Stimulated activated naive CD8-positive, alpha-beta T cell treated with anti-CD3 and anti-CD28 coated beads, Interleukin-15, amount 100 ng/mL, for 72 hours (primary cell): ENCODE data around the gene KRT27.

ENCODE experiments used
- ATAC-seq: fragments of 150-1000 bp; cut with Tn5 transposase; 2 replicates; pipeline ENCODE4 v1.10.0; 2021; ENCODE audit warnings: mild to moderate bottlenecking, moderate library complexity
- DNase-seq, 2 donors: peaks; one replicate each; pipeline ENCODE4 v3.0.0; 2021 to 2022
- H3K27ac Mint-ChIP-seq, 2 donors: one replicate each; pipeline ENCODE4 v1.8.0; 2022; ENCODE audit warnings: mild to moderate bottlenecking in 2 of 2, mixed read lengths in 2 of 2, moderate library complexity in 2 of 2
- H3K27me3 Mint-ChIP-seq: one replicate; pipeline ENCODE4 v1.8.0; 2022; ENCODE audit warnings: mixed read lengths
- H3K4me1 Mint-ChIP-seq: one replicate; pipeline ENCODE4 v1.8.0; 2022; ENCODE audit warnings: mild to moderate bottlenecking, mixed read lengths
- H3K4me3 Mint-ChIP-seq, 2 donors: one replicate each; pipeline ENCODE4 v1.8.0; 2022; ENCODE audit warnings: mild to moderate bottlenecking in 2 of 2, mixed read lengths in 2 of 2, moderate library complexity in 1 of 2
- H3K9me3 Mint-ChIP-seq, 2 donors: one replicate each; pipeline ENCODE4 v1.8.0; 2022; ENCODE audit warnings: mixed read lengths in 2 of 2

Gene KRT27, protein sequence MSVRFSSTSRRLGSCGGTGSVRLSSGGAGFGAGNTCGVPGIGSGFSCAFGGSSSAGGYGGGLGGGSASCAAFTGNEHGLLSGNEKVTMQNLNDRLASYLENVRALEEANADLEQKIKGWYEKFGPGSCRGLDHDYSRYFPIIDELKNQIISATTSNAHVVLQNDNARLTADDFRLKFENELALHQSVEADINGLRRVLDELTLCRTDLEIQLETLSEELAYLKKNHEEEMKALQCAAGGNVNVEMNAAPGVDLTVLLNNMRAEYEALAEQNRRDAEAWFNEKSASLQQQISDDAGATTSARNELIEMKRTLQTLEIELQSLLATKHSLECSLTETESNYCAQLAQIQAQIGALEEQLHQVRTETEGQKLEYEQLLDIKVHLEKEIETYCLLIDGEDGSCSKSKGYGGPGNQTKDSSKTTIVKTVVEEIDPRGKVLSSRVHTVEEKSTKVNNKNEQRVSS

DNA sequence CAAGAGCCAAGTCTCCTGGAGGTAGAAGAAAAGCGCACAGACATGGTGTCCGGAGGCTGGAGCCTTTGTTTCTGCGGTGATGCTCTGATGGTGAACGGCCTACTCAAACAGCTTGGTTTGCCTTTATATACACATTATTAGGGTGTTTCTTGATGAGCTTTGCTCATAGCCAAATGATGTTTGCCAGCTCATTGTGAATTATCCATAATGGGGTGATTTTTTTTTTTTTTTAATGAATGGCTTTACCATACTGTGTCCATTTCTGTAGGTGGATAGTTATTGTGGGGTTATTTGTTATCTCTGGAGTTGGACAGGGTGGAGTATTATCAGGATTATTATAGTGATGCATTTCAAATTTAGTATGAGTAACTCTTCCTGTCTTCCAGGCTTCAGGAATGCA lies at the start of gene KRT27:
Gene KRT27 (minus strand): TSS at position 101 of the 400 bp plus-strand sequence. CDS start 57 bp downstream, at position 44.
- H3K9me3 Mint-ChIP-seq: no peaks in the 10 kb centered on the region
- DNase-seq: no peak
- no peak within 1 kb of the TSS for H3K4me3 Mint-ChIP-seq
- no peak for ATAC-seq
- peaks cover 6% of the 10 kb centered on the region for H3K4me1 Mint-ChIP-seq
- H3K27me3 Mint-ChIP-seq: peaks cover 31% of the 10 kb centered on the region
- no peak within 1 kb of the TSS for H3K27ac Mint-ChIP-seq

GRCh38 chr17:40830085-40830776 lies 47.9 kb upstream of the KRT27 start:
- no peaks in the 10 kb centered on the region for H3K9me3 Mint-ChIP-seq
- peaks cover 18% of the 10 kb centered on the region for H3K4me1 Mint-ChIP-seq
- no peak for ATAC-seq
- no peak for DNase-seq
- no peak overlapping the region for H3K27ac Mint-ChIP-seq
- no peak overlapping the region for H3K4me3 Mint-ChIP-seq
- no peaks in the 10 kb centered on the region for H3K27me3 Mint-ChIP-seq

DNA sequence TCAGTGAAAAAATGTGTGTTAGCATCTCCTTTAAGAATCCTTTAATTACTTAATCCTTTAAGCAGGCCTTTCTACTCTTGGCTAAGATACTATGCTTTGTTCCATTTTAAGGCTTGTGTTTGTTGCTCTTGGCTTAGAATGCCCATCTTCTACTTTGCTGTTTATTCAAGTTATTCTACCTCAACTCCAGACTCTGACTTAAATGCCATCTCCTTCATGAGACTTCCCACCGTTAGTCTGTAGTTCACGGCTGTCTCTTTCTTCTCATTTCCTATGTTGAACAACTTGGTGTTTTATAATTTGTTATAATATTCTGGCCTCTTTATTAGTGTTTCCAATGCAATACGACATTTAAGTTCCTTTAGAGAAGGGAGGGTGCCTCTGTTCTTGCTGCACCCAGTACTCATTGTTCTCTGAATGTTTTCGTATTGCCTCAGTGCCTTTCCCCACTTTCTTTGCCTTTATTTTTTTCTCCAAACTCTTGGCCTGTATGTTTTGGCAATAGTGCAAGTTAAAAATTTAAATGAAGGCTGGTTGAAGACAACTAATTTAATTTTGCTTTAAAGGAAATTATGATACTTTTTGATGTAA lies 46.2 kb upstream of the KRT27 start:
- no peaks in the 10 kb centered on the region for H3K27me3 Mint-ChIP-seq
- H3K27ac Mint-ChIP-seq: no peak overlapping the region
- H3K4me3 Mint-ChIP-seq: no peak overlapping the region
- peaks cover 24% of the 10 kb centered on the region for H3K4me1 Mint-ChIP-seq
- no peaks in the 10 kb centered on the region for H3K9me3 Mint-ChIP-seq
- DNase-seq (no peak), ATAC-seq (no peak)

DNA sequence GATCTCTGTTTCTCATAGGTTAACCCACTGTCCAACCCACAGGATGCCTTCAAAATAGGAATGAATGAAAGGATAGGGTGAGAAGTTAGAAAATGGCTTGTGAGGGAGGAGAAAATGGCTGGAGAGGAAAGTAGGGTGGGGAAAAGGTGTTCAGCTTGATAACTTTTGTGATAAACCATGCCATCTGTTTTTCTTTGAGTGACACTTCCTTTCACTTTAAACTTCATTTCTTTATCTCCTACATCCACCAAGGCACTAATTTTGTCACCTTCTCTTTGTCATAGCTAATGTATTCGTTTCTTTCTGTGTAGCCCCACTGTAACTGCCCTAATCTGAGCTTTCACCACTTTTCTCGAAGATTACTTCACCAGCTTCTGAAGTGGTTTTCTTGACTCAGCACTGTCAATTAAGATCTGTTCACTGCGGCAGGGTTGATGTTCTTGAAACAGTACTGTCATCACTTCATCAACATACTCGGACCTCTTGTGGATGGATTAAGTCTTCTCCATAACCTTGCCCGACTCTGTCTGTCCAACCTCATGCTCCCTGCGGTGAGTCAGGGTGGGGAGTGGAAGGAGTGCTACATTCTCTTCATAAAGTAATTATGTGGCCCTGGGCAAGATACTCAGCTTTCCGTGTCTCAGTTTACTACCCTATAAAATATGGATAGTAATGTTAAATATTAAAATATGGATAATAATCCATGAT lies 45.5 kb upstream of the KRT27 start:
- peaks cover 21% of the 10 kb centered on the region for H3K4me1 Mint-ChIP-seq
- H3K4me3 Mint-ChIP-seq: peak overlapping the region; percentile 43 to 57
- DNase-seq (no peak), ATAC-seq (peak; percentile 84)
- no peaks in the 10 kb centered on the region for H3K9me3 Mint-ChIP-seq
- H3K27ac Mint-ChIP-seq: no peak overlapping the region
- H3K27me3 Mint-ChIP-seq: no peaks in the 10 kb centered on the region

- Mint-ChIP-seq H3K9me3 (no peaks in the 10 kb centered on the region), H3K27me3 (no peaks in the 10 kb centered on the region), H3K4me3 (no peak overlapping the region), H3K4me1 (peaks cover 21% of the 10 kb centered on the region), H3K27ac (no peak overlapping the region)
- DNase-seq (no peak), ATAC-seq (no peak)
Measured at GRCh38 chr17:40825599-40825998, 43.2 kb upstream of the KRT27 start.

DNA sequence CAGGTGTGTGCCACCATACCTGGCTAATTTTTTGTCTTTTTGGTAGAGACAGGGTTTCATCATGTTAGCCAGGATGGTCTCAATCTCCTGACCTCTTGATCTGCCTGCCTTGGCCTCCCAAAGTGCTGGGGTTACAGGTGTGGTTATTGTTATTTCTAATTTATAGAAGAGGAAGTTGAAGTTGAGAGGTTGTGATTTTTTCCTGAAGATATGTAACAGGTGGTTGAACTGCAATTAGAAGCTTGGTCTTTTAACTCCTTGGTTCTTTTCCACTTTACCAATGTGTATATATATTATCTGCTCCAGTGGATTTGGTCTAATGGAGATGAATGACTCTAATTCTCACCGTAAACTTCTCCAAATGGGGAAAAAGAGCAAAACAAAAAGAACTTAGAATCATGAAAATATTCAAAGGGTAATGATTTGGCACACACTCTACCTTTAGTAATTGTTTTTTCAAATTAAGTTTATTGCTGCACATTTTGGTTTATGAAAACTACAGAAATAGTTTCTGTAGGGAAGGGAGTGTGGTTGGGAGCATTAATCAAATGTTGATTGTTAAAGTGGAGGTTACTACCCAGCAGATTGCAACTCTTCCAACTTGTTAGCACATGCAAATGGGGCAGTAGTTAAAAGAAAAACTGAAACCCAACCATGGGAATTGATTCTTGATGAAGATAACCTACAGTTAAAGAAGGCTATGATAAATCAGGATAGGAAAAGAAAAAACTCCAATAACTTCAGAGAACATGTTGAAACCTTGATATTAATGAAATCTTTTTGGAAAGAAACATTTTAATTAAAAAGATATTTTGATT lies 41.9 kb upstream of the KRT27 start:
- ATAC-seq: no peak
- Mint-ChIP-seq H3K9me3 (no peaks in the 10 kb centered on the region), H3K4me3 (no peak overlapping the region), H3K4me1 (peaks cover 35% of the 10 kb centered on the region), H3K27ac (no peak overlapping the region), H3K27me3 (no peaks in the 10 kb centered on the region)
- DNase-seq: no peak

DNA sequence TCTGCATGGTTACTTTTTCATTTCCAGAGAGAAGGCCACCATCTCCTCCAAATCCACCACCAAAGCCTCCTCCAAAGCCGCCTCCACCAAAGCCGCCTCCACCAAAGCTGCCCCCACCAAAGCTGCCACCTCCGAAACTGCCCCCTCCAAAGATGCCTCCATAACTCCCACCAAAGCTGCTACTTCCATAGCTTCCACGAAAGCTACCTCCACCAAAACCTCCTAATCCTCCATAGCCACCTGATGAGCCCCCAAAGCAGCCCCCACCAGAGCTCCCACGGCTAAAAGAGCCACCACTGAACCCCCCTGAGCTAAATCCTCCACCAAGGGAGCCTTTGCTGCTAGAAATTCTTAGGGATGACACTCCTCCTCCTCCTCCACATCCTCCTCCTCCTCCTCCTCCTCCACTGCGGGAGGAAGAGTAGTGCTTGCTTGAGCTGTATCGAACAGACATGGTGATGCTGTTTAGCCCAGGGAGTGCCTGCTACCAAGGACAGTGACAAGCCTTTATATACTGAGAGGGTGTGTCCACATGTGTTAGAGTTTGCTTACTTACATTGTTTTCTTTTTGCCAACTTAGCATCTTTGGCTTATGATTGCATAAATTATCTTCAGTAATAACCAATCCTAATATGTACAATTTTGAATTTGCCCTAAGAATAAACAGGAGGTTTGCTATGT lies 39.9 kb upstream of the KRT27 start, which contains the start of gene KRT10:
Gene KRT10 (minus strand): TSS at position 483 of the 681 bp plus-strand sequence. CDS start 29 bp downstream, at position 454.
- Mint-ChIP-seq H3K27ac (no peak within 1 kb of the TSS), H3K4me1 (peaks cover 30% of the 10 kb centered on the region), H3K4me3 (no peak within 1 kb of the TSS), H3K9me3 (no peaks in the 10 kb centered on the region), H3K27me3 (no peaks in the 10 kb centered on the region)
- no peak for DNase-seq
- no peak for ATAC-seq

- ATAC-seq: no peak
- H3K27ac Mint-ChIP-seq: no peak overlapping the region
- DNase-seq: no peak
Measured at GRCh38 chr17:40821536-40821935, 39.2 kb upstream of the KRT27 start.

DNA sequence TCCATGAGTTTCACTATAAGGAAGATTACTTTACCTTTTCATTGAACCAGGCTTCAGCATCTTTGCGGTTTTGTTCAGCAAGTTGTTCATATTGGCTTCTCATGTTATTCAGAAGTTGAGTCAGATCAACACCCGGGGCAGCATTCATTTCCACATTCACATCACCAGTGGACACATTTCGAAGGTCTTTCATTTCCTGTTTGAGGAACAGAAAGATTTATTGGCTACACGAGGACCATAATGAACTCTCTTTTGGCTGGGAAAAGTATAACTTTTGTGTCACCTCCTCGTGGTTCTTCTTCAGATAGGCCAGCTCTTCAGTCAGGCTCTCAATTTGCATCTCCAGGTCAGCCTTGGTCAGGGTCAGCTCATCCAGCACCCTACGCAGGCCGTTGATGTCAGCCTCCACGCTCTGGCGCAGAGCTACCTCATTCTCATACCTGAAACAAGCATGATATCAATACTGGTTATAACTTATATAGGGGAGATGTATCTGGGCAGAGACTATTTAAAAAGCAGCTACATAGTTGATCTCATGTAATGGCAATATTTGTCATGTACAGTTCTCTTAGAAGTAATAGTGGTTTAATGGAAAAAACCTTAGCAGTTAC lies 38.0 kb upstream of the KRT27 start:
- ATAC-seq: no peak
- Mint-ChIP-seq H3K9me3 (no peaks in the 10 kb centered on the region), H3K4me3 (peak overlapping the region; percentile 70 to 86), H3K4me1 (peaks cover 30% of the 10 kb centered on the region), H3K27me3 (no peaks in the 10 kb centered on the region), H3K27ac (no peak overlapping the region)
- DNase-seq: no peak

More at GRCh38 chr17:40821536-40821935, 39.2 kb upstream of the KRT27 start:
- H3K9me3 Mint-ChIP-seq: no peaks in the 10 kb centered on the region
- no peaks in the 10 kb centered on the region for H3K27me3 Mint-ChIP-seq
- no peak overlapping the region for H3K4me3 Mint-ChIP-seq
- peaks cover 30% of the 10 kb centered on the region for H3K4me1 Mint-ChIP-seq

DNA sequence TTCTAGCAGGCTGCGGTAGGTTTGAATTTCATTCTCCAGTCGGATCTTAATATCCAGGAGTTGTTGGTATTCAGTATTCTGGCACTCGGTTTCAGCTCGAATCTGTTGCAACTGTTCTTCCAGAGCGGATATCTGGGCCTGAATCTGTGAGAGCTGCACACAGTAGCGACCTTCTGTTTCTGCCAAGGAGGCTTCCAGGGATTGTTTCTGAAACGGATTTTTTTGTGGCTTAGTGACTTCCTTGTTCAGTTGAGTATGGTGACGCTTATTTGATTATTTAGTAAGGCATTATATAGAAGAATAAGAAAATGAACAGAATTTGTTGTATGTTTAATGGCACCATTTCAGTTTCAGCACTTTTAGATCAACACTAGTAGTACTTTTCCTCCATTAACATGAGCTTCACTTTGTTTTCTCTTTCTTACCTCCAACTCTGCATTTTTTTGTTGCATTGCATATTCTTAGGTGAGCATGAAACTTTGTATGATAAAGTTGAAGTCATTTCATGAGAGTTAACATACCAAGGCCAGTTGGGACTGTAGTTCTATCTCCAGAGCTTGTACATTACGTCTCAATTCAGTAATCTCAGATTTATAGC lies 37.3 kb upstream of the KRT27 start:
- no peaks in the 10 kb centered on the region for H3K9me3 Mint-ChIP-seq
- peaks cover 5% of the 10 kb centered on the region for H3K27me3 Mint-ChIP-seq
- H3K4me3 Mint-ChIP-seq: peak overlapping the region; percentile 70 to 86
- peaks cover 29% of the 10 kb centered on the region for H3K4me1 Mint-ChIP-seq
- H3K27ac Mint-ChIP-seq: no peak overlapping the region
- no peak for ATAC-seq
- DNase-seq: no peak

GRCh38 chr17:40818733-40819527 lies 36.6 kb upstream of the KRT27 start:
- Mint-ChIP-seq H3K4me1 (peaks cover 22% of the 10 kb centered on the region), H3K9me3 (no peaks in the 10 kb centered on the region), H3K4me3 (peak overlapping the region; percentile 84 to 94), H3K27me3 (peaks cover 12% of the 10 kb centered on the region), H3K27ac (peak overlapping the region; percentile 95)
- DNase-seq (peak; percentile 84 to 86), ATAC-seq (peak; percentile 91)

DNA sequence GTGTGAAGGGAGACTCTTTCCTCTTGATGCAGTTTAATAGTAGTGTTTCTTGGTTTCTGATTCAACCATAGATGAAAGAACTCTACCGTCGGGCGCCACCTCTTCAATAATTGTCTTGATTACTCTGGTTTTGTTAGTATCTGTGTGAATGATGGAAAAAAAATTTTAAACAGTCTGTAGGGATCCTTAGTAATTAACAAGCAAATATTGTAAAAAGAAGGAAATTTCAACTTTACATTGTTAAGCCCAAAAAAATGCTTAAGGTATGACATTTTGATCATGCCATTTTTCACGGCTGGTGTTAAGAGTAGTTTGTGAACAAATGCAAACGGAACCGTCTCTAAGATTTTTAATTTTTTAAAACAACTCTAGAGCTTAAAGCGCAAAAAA lies 36.0 kb upstream of the KRT27 start:
- Mint-ChIP-seq H3K4me1 (peaks cover 21% of the 10 kb centered on the region), H3K9me3 (no peaks in the 10 kb centered on the region), H3K27me3 (peaks cover 16% of the 10 kb centered on the region), H3K4me3 (peak overlapping the region; percentile 84 to 94), H3K27ac (peak overlapping the region; percentile 95)
- ATAC-seq (no peak), DNase-seq (no peak)

DNA sequence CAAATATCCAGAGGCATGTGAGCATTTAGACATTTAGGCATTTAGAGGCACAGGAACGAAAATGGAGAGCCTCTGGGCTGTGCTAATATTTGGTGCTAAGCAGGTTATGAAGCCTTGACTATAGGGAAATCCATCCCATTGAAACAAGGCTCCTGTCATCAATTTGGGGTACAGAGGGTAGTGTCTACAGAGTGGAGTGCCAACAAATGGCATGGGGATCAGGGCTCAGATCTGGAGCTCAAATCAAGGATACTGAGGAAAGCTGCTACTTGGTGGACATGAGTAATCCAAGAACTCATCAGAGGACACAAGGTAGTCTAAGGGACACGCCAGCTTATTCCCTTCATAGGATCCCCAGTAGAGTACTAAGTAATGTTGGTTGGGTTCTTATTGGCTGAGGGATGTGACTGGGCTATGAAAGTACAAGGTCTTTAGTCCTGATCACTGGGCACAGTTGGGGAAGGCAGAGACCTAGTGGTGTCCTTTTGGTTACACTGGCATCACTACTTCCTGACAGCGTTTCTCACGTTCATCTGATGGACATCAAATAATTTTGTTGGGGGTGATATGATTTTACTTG lies 34.8 kb upstream of the KRT27 start:
- no peak for DNase-seq
- H3K4me1 Mint-ChIP-seq: peaks cover 21% of the 10 kb centered on the region
- H3K9me3 Mint-ChIP-seq: no peaks in the 10 kb centered on the region
- H3K4me3 Mint-ChIP-seq: peak overlapping the region; percentile 71 to 94
- no peak overlapping the region for H3K27ac Mint-ChIP-seq
- peaks cover 27% of the 10 kb centered on the region for H3K27me3 Mint-ChIP-seq
- no peak for ATAC-seq
